Psoas muscle (tissue), 8 donors: Measurements from ENCODE around the gene ABCD1. TPM values are rescaled to one million over a fixed set of nuclear protein-coding genes. Genes with fewer than 3 reads are reported as not detected.

Source experiments
- ATAC-seq, 4 donors: fragments of 200-7000 bp; cut with Tn5 transposase; one replicate each; pipeline ENCODE4 v1.9.1; 2020; ENCODE audit warnings: moderate library complexity in 3 of 4, mild to moderate bottlenecking in 2 of 4
- DNase-seq, 2 donors: peaks; one replicate each; pipeline ENCODE4 v3.0.0-alpha.2; 2020
- H3K27ac ChIP-seq: fragments of 200-600 bp; one replicate; pipeline ENCODE4 v1.8.0; 2022
- H3K27me3 ChIP-seq, 3 donors: fragments of 200-600 bp in 1 of 3; one replicate each; pipeline versions ENCODE4 v1.6.1 to v1.8.0; 2013 to 2022; ENCODE audit warnings: low read length in 2 of 3, mild to moderate bottlenecking in 2 of 3, moderate library complexity in 1 of 3; ENCODE audit not compliant: insufficient read depth in 3 of 3
- H3K36me3 ChIP-seq, 2 donors: fragments of 200-600 bp in 1 of 2; one replicate each; pipeline versions ENCODE4 v1.6.1 to v1.8.0; 2013 to 2022; ENCODE audit warnings: low read depth in 1 of 2, mild to moderate bottlenecking in 1 of 2, moderate library complexity in 1 of 2; ENCODE audit not compliant: insufficient read depth in 1 of 2
- H3K4me1 ChIP-seq: fragments of 200-600 bp; one replicate; pipeline ENCODE4 v1.8.0; 2022
- H3K4me3 ChIP-seq: fragments of 200-600 bp; one replicate; pipeline ENCODE4 v1.8.0; 2022; ENCODE audit warnings: mild to moderate bottlenecking
- H3K9me3 ChIP-seq: fragments of 200-600 bp; one replicate; pipeline ENCODE4 v1.8.0; 2022
- WGBS, 3 donors: extraction: QIAGEN DNeasy Blood & Tissue Kit; methylation state at CpG; one replicate each; pipeline versions ENCODE4 v1.1.6 to v1.1.7; 2013; 5-methylcytosine and 5-hydroxymethylcytosine counted together
- intact Hi-C, 2 donors: fragments of 100-400 bp; cut with DNase I; formaldehyde crosslinking; loops; one replicate each; pipeline versions ENCODE4 v1.11.0 to v1.14.2; 2022
- polyA plus RNA-seq, 3 donors: library from polyadenylated mRNA; stranded (reverse); fragments of 200-250 nt; gene quantifications; one replicate each; pipeline ENCODE4 v1.2.3, GENCODE V29; 2013
- total RNA-seq, 4 donors: library from RNA; stranded (reverse); fragmentation: NEBNext Ultra II Directional in 2 of 4; extraction: Animal tissue kit (Norgen Biotek cat#: 25700) in 2 of 4; gene quantifications; one replicate each; pipeline versions ENCODE4 v1.2.1 to v1.2.4, GENCODE V29; 2021 to 2023
- TF ChIP-seq, protein P1 (sequence below): fragments of 200-600 bp; IDR thresholded peaks from one replicate; pipeline ENCODE4 v1.8.0; 2022; ENCODE audit warnings: antibody characterized with exemption
- donor health status: healthy with polysubstance abuse.
- donor health status: DM: no; HTN: no; CAD: no; lungs with moderate emphysema.
- donor health status: Bipolar disorder and iron deficiency.
- donor health status: healthy.
- donor health status: DM: yes; HTN: yes; CAD: no.
- donor health status: DM: no; HTN: no; CAD: no.
- donor health status: DM: no; HTN: no; CAD: no.
- donor health status: DM: yes; HTN: yes; CAD: no.

ABCD1 gene
- total and polyA plus RNA-seq, 7 donors = 11.7 to 36.0 (median 20.8) TPM

DNA sequence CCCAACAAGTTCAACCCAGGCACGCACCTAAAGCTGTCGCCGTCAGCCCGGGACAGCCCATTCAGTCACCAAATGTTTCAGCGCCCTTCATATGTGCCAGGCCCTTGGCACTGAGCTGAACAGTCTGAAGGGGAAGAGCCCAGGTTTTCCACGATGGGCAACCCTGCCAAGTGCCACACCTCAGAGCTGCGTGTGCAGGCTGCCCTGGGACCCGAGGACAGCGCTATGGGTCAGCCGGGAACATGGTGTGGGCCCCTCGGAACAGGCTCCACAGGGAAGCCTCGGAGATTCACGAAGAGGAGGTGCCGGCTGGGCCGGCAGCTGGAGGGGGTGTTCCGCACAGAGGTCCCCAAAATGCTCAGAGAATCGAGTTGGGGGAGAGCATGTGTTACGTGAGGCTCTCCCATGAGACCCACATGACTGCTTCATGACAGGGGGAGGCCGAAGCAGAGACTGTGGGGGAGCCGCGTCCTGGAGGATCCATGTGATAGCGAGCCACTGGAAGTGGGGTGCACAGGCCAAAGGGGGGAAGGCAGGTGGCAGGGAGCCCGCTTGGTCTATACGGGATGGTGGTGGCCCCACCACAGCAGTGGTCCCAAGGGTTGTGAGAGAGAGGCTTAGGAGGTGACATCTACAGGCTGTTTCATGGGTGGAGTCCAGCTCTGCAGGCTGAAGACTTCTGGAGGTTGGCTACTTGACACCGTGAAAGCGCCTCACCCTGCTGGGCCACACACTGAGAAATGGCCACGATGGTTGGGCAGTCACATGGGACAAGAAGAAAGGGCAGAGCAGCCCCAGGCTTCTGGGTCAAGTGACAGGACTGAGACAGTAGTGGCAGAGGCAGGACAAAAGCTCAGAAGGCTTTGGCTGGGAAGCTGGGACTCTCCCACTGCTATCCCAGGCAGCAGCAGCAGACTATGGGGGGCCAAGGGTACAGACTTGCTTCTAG lies 14.7 kb upstream of the ABCD1 start:
- intact Hi-C loops = loop anchor here in 1 of 2 donors (2.0 kb wide), 1 partner anchor 23 kb away; the partner anchor contains the start of gene SLC6A8
- peak overlapping the region; percentile 63 for H3K27ac ChIP-seq
- DNase-seq = peak in 1 of 2 donors; percentile 42
- peaks cover 0 to 11% of the 10 kb centered on the region in 2 donors for H3K36me3 ChIP-seq
- H3K4me3 ChIP-seq = no peak overlapping the region
- TF ChIP-seq, protein P1, sequence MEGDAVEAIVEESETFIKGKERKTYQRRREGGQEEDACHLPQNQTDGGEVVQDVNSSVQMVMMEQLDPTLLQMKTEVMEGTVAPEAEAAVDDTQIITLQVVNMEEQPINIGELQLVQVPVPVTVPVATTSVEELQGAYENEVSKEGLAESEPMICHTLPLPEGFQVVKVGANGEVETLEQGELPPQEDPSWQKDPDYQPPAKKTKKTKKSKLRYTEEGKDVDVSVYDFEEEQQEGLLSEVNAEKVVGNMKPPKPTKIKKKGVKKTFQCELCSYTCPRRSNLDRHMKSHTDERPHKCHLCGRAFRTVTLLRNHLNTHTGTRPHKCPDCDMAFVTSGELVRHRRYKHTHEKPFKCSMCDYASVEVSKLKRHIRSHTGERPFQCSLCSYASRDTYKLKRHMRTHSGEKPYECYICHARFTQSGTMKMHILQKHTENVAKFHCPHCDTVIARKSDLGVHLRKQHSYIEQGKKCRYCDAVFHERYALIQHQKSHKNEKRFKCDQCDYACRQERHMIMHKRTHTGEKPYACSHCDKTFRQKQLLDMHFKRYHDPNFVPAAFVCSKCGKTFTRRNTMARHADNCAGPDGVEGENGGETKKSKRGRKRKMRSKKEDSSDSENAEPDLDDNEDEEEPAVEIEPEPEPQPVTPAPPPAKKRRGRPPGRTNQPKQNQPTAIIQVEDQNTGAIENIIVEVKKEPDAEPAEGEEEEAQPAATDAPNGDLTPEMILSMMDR = no peak
- no peaks in the 10 kb centered on the region for H3K27me3 ChIP-seq
- peak in 1 of 4 donors; percentile 23 for ATAC-seq
- peaks cover 8% of the 10 kb centered on the region for H3K4me1 ChIP-seq
- H3K9me3 ChIP-seq = no peaks in the 10 kb centered on the region
- 50 to 76% (median 66%) methylated on average over 22 to 27 of the region's 27 CpGs for WGBS, 3 donors

DNA sequence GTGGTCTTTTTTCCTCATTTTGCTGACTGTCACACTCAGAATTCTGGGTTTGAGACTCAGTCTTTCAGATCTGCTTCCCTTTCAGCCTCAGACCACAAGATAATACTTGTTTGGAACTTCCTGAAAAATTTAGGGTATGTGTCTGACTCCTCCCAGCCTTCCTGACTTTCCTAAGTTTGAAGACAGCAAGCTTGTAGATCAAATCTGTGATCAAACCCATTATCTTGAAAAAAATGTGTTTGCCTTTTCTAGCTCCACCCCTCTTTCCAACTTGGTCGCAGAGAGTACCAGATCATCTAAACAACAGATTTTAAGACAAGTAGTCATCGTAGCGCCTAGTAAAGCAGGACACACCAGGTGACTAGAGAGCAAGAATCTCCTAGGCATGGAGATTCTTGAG lies 10.4 kb upstream of the ABCD1 start:
- DNase-seq (no peak), ATAC-seq (no peak)
- Histone ChIP-seq H3K9me3 (no peaks in the 10 kb centered on the region), H3K36me3 (peaks cover 0 to 37% of the 10 kb centered on the region in 2 donors), H3K27ac (no peak overlapping the region), H3K4me1 (peaks cover under 1% of the 10 kb centered on the region), H3K27me3 (no peaks in the 10 kb centered on the region), H3K4me3 (no peak overlapping the region)
- TF ChIP-seq, protein P1 = no peak
- intact Hi-C loops = no loop called here
- 88 to 97% (median 95%) methylated on average over 3 of the region's 3 CpGs for WGBS, 3 donors

DNA sequence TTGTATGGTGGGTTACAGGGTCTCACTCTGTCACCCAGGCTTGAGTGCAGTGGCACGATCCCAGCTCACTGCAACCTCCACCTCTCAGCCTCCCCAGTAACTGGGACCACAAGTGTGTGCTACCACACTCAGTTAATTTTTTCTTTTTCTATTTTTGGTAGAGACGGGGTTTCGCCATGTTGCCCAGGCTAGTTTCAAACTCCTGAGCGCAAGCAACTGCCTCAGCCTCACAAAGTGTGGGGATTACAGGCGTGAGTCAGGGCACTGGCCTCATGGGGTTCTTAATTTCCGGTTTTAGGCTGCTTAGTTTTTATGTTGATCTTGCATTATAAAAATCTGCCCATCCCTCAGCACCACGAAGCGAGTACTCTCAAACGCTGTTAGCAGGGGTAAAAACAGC lies 7.2 kb upstream of the ABCD1 start:
- no peak overlapping the region for H3K4me3 ChIP-seq
- no peaks in the 10 kb centered on the region for H3K27me3 ChIP-seq
- WGBS, 3 donors = 84 to 96% (median 96%) methylated on average over 9 of the region's 9 CpGs
- DNase-seq = no peak
- H3K27ac ChIP-seq = no peak overlapping the region
- intact Hi-C loops = no loop called here
- ATAC-seq = no peak
- H3K36me3 ChIP-seq = peaks cover 3 to 60% of the 10 kb centered on the region in 2 donors
- no peaks in the 10 kb centered on the region for H3K9me3 ChIP-seq
- peaks cover 4% of the 10 kb centered on the region for H3K4me1 ChIP-seq
- TF ChIP-seq, protein P1 = no peak

DNA sequence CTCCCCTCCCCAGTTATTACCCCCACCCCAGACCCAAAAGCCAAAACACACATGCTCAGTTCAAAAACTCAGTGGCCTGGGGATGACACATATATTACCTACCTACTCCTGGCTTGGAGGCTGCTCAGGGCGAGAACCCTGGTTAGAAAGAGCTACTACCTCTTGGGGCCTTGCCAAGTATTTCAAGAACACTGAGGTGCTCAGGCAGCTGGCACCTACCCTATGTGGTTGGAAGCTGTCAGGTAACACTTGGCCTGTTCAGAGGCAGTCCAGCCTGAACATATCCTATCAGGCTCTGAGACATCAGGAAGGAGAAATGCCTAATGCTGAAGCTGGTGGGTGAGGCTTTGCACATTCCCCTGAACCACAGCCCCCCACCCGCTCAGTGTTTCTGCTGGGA lies 5.4 kb upstream of the ABCD1 start:
- no peaks in the 10 kb centered on the region for H3K27me3 ChIP-seq
- no peak overlapping the region for H3K27ac ChIP-seq
- TF ChIP-seq, protein P1 = no peak
- WGBS, 3 donors = 67 to 78% (median 77%) methylated on average over 1 to 2 of the region's 2 CpGs
- no peak overlapping the region for H3K4me3 ChIP-seq
- DNase-seq (no peak), ATAC-seq (no peak)
- peaks cover 3 to 55% of the 10 kb centered on the region in 2 donors for H3K36me3 ChIP-seq
- intact Hi-C loops = no loop called here
- no peaks in the 10 kb centered on the region for H3K9me3 ChIP-seq
- peaks cover 11% of the 10 kb centered on the region for H3K4me1 ChIP-seq
